GM19395 (cell line): ENCODE results near the gene CNOT1.
"Not testable (repeated sequence)": the region's sequence is repeated elsewhere in the genome, so short reads cannot be mapped to it uniquely, and the experiment has no call there.

ENCODE experiments used
- ATAC-seq: cut with Tn5 transposase; IDR thresholded peaks from one replicate; pipeline ENCODE4 v1.9.1; 2021; ENCODE audit warnings: mild to moderate bottlenecking, moderate library complexity; ENCODE audit not compliant: unreplicated experiment

Gene CNOT1

GRCh38 chr16:58629733-58630640 lies at the start of gene CNOT1:
Gene CNOT1, minus strand, starts transcription at chr16:58629826. Its CDS starts 30,489 bp downstream, at chr16:58599337.
- peak; percentile 90 for ATAC-seq

- ATAC-seq = no peak
These were observed 49.1 kb upstream of the CNOT1 start for GRCh38 chr16:58678716-58679115.

- ATAC-seq = no peak
These were observed 48.6 kb upstream of the CNOT1 start for GRCh38 chr16:58678269-58678668.

GRCh38 chr16:58670946-58671583 lies 41.4 kb upstream of the CNOT1 start:
- no peak for ATAC-seq

- no peak for ATAC-seq
These were observed 40.6 kb upstream of the CNOT1 start for GRCh38 chr16:58670177-58670576.

- ATAC-seq = no peak
These were observed 35.6 kb upstream of the CNOT1 start for GRCh38 chr16:58665200-58665599.

GRCh38 chr16:58661199-58661830 lies 31.7 kb upstream of the CNOT1 start:
- peak; percentile 92 for ATAC-seq

- ATAC-seq = not testable (repeated sequence)
These were observed 30.3 kb upstream of the CNOT1 start for GRCh38 chr16:58659911-58660310.

GRCh38 chr16:58658796-58659211 lies 29.2 kb upstream of the CNOT1 start:
- no peak for ATAC-seq

GRCh38 chr16:58656899-58657298 lies 27.3 kb upstream of the CNOT1 start:
- ATAC-seq = no peak

- ATAC-seq = no peak
These were observed 25.6 kb upstream of the CNOT1 start for GRCh38 chr16:58655215-58655596.

GRCh38 chr16:58654560-58655214 lies 25.1 kb upstream of the CNOT1 start:
- ATAC-seq = no peak

- ATAC-seq = no peak
These were observed 23.1 kb upstream of the CNOT1 start for GRCh38 chr16:58652741-58653140.

GRCh38 chr16:58651965-58652348 lies 22.3 kb upstream of the CNOT1 start:
- no peak for ATAC-seq

- ATAC-seq = no peak
These were observed 20.1 kb upstream of the CNOT1 start for GRCh38 chr16:58649707-58650106.

- ATAC-seq = no peak
These were observed 17.5 kb upstream of the CNOT1 start for GRCh38 chr16:58647107-58647506.

- no peak for ATAC-seq
These were observed 15.3 kb upstream of the CNOT1 start for GRCh38 chr16:58644765-58645487.

- no peak for ATAC-seq
These were observed 14.5 kb upstream of the CNOT1 start for GRCh38 chr16:58644108-58644507.

GRCh38 chr16:58640949-58641348 lies 11.3 kb upstream of the CNOT1 start:
- no peak for ATAC-seq

- no peak for ATAC-seq
These were observed 10.2 kb upstream of the CNOT1 start for GRCh38 chr16:58639836-58640235.

GRCh38 chr16:58639230-58639629 lies 9.6 kb upstream of the CNOT1 start:
- ATAC-seq = no peak
